HG02642 (cell line): ENCODE results near the gene SDHAF4.
"Not testable (repeated sequence)": the region's sequence is repeated elsewhere in the genome, so short reads cannot be mapped to it uniquely, and the experiment has no call there.

Experiments used
- ATAC-seq: cut with Tn5 transposase; IDR thresholded peaks from one replicate; pipeline ENCODE4 v1.9.1; 2021; ENCODE audit warnings: mild to moderate bottlenecking; ENCODE audit not compliant: unreplicated experiment, poor library complexity

SDHAF4 gene

DNA sequence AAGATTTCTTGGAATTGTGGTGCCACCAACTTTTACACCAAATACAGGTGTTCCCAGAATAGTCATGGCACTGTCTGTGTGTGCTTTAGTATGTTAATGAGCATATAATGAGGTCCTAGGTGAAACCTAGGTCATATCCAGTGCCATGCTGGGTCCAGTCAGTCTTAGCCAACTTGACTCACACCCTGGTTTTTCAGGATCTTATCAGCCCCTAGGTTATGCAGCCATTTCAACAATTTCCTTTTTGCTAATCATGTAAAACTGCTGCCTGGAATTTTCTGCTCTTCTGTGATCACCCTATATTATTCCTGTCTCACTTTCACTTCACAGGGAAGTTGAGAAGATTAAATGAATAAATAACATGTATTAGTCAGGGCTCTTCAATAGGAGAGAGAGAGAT, 23.7 kb downstream of the SDHAF4 start:
- no peak for ATAC-seq

DNA sequence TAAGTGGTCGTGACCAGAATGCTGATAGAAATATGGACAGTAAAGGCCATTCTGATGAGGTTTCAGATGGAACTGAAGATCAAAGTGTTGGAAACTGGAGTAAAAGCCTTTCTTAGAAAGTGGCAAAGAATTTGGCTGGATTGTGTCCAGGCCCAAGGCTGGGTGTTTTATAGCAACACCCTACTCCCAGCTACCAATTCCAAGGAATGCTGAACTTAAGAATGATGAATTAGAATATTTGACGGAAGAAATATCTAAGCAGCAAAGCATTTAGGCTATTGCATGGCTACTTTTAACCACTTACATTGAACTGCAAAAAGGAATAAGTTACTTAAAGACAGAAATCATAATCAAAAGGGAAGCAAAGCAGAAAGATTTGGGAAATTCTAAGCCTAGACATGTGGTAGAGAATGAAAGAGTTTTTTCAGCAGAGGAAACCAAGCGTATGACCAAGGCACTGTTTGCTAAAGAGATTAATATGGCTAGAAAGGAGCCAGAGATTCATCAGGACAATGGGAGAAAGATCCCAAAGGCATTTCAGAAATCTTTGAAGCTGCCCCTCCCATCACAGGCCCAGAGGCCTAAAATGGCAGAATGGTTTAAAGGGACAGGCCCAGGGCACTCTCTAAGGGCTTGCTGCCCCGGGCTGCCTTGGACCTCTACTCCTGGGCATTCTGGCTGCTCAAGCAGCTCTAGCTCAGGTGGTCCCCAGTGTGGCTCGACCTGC, 25.8 kb downstream of the SDHAF4 start:
- ATAC-seq = no peak

DNA sequence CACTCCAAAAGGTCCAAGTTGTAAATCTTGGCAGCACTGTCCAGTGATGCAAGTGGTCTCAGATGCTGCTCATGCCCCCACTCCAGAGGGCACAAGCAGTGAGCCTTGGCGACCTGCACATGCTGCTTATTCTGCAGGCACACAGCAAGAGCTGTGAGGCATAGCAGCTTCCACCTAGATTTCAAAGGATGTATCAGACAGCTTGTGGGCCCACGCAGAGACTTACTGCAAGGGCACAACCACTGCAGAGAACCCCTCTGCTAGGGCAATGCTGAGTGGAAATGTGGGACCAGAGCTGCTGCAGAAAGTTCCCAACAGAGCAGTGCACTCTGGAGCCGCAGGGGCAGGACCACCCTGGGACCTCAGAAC, 26.4 kb downstream of the SDHAF4 start:
- ATAC-seq = no peak

DNA sequence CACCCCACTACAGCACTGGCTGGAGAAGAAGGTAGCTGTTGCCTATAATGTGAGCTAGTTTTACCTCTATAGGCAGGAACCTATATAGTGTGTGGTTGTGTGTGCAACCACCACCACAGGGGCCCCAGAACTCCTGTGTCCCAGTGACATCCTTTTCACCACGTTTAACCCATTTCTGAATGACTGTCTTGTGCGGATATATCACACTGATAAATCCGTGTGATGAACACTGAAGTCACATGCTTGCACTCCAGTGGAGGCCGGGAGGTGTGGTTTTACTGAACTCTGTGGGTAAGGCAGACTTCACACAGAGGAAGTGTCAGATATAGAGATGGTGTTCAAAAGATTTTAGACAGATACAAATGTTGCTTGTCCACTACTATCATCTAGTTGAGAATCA, 32.5 kb downstream of the SDHAF4 start:
- no peak for ATAC-seq

DNA sequence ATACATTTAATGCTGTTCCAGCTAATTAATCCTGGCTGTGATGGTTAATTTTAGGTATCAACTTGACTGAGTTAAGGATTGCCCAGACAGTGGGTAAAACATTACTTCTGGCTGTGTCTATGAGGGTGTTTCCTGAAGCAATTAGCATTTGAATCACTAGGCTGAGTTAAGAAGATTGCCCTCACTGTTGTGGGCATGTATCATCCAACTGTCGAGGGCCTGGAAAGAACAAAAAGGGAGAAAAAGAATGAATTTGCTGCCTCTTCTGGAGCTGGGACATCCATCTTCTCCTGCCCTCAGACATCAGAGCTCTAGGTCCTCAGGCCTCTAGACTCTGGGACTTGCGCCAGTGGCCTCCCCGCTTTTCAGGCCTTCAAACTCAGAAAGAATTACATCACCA, 34.3 kb downstream of the SDHAF4 start:
- no peak for ATAC-seq

DNA sequence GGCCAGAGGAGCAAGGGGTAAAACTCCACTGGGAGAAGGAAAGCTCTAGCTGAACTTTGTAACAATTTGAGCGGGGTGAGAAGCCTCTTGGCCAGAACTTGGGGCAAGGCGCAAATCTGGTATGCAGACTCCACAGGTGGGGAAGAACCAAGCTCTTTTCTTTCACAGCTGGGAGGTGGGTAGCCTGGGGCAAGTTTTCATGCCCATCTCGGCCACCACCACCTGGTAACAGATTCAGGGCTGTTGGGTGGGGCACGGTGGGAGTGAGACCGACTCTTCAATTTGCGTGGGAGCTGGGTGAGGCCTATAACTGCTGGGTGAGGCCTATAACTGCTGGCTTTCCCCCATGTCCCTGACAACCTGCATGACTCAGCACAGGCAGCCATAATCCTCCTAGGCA, 37.5 kb downstream of the SDHAF4 start:
- ATAC-seq = no peak

DNA sequence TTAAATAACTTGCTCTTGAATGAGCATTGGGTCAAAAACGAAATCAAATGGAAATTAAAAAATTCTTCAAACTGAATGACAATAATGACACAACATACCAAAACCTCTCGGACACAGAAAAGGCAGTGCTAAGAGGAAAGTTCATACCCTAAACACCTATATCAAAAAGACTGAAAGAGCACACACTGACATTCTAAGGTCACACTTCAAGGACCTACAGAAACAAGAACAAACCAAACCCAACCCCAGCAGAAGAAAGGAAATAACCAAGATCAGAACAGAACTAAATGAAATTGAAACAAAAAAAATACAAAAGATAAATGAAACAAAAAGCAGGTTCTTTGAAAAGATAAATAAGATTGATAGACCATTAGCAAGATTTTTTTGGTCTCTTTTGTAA, 40.6 kb downstream of the SDHAF4 start:
- ATAC-seq = not testable (repeated sequence)

DNA sequence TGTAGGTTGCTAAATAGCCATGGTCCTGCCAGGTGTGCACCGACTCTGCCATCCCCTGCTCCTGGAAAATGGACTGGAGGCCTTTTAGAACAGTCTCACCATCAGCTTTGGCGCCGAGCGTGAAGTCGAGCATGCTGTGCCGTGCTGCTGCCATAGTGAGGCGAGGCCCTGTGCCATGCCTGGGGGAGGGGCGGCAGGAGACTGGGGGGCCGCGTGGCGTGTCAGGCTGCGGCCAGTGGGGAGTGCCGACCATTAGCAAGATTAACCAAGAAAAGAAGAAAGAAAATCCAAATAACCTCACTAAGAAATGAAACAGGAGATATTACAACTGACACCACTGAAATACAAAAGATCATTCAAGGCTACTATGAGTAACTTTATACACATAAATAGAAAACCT, 42.5 kb downstream of the SDHAF4 start:
- ATAC-seq = not testable (repeated sequence)

DNA sequence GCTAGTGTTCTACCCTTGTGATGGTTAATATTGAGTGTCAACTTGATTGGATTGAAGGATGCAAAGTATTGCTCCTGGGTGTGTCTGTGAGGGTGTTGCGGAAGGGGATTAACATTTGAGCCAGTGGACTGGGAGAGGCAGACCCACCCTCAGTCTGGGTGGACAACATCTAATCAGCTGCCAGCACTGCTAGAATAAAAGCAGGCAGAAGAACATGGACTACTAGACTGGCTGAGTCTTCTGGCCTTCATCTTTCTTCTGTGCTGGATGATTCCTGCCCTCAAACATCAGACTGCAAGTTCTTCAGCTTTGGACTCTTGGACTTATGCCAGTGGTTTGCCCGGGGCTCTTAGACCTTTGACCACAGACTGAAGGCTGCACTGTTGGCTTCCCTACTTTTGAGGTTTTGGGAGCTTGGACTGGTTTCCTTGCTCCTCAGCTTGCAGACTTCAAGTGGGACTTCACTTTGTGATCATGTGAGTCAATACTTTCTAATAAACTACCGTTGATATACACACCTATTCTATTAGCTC, 50.1 kb downstream of the SDHAF4 start:
- no peak for ATAC-seq

DNA sequence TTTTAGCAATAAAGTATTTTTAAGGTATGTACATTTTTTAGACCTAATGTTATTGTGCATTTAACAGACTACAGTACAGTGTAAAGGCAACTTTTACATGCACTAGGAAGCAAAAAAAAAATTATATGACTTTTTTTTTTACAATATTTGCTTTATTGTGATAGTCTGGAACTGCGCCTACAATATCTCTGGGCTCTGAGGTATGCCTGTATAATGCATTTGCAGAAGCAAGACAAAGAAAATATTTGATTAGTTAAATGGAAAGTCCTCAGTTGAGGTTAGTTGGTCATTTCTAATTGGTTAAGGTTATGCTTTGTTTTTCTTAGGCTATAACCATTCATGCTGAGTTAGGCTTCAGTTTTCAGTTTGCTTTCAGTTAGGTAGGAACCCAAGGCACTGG, 54.0 kb downstream of the SDHAF4 start:
- ATAC-seq = no peak

DNA sequence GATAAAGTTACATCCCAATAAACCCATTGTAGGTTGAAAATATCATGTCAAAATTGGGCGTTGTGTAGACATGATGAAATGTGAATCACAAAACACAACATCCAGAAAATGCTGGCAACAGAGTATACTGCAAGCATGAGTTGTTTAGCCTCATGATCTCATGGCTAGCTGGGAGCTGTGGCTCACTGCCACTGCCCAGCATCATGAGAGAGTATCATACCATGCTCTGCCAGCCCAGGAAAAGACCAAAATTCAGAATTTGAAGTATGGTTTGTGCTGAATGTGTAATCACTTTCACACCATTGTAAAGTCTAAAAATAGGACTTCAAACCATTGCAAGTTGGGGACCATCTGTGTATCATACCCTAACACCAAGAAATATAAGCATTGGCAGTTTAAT, 55.7 kb downstream of the SDHAF4 start:
- ATAC-seq = no peak

DNA sequence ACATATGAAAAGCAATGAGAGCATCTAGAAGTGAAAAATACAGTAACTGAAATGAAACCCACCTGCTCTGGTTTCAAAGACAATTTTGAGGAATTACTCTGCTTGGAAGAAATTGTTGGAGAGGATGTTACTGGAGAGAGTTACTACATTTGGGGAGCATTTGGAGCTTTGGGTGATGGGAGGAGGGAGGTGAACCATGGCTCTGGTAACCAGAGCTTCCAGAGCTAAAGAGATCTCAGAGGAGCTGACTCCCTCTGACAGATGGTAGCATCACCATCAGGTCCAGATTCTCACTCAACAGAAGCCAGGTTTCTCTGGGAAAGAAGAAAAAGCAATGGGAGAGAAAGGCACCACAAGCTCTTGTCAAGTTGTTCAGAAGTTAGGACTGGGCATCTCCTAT, 58.7 kb downstream of the SDHAF4 start:
- no peak for ATAC-seq

DNA sequence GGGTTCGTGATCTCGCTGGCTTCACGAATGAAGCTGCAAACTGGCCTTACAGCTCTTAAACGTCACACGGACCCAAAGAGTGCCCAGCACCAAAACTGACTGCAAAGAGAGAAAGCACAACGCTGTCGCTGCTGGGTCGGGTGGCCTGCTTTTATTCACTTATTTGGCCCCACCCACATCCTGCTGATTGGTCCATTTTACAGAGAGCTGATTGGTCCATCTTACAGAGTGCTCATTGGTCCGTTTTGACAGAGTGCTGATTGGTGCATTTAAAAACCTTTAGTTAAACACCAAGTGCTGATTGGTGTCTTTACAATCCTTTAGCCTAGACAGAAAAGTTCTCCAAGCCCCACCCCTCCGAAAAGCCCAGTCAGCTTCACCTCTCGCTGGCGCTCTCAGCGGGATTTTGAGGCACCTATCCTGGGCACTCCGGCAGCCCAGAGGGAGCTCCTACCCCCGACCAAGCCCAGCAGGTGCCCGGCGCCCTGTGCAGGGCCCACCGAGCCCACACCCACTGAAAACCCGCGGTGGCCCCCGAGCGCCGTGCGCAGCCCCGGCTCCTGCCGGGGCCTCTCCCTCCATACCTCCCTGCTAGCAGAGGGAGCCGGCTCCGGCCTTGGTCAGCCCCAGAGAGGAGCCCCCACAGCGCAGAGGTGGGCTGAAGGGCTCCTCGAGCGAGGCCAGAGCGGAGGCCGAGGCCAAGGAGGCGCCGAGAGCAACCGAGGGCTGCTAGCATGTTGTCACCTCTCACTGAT, 60.9 kb downstream of the SDHAF4 start:
- ATAC-seq = no peak

DNA sequence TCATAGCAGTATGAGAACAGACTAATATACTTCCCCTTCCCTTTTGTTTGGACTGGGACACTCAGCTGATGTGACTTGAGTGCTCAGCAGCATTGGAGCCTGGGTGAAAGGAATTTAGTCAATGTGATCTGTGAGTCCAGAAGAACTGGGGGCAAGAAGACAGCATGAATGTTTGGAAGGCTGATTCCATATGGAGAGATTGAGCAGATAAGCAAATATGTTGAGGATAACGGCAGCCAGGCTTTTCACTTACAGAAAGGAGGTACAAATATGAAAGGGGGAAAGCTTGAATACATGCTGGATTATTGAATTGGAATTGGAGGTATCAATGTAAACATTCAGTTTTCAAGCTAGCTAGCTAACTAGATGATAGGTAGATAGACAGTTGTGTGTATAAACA, 63.2 kb downstream of the SDHAF4 start:
- no peak for ATAC-seq

DNA sequence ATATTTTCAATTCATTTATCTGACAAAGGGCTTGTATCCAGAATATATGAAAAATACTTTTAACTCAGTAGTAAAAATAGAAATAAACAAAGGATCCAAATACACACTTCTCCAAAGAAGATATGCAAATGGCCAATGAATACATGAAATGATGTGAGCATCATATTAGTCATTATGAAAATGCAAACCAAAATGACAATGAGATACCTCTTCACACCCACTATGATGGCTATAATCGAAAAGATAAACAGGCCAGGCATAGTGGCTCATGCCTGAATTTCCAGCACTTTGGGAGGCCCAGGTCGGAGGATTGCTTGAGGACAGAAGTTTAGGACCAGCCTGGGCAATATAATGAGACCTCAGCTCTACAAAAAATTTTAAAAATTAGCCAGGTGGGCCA, 67.1 kb downstream of the SDHAF4 start:
- ATAC-seq = no peak

DNA sequence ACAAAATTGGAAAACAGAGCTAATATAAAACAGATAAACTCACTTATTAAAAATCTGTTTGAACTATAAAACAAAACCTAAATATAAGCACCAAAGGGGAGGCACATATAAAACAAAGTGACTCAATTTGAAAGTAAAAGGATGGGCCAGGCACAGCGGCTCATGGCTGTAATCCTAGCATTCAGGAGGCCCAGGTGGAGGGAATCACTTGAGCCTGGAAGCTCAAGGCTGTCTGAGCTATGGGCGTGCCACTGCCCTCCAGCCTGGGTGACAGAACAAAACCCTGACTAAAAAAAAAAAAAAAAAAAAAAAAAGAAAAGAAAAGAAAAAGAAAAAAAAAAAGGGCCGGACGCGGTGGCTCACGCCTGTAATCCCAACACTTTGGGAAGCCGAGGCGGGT, 69.9 kb downstream of the SDHAF4 start:
- ATAC-seq = no peak

DNA sequence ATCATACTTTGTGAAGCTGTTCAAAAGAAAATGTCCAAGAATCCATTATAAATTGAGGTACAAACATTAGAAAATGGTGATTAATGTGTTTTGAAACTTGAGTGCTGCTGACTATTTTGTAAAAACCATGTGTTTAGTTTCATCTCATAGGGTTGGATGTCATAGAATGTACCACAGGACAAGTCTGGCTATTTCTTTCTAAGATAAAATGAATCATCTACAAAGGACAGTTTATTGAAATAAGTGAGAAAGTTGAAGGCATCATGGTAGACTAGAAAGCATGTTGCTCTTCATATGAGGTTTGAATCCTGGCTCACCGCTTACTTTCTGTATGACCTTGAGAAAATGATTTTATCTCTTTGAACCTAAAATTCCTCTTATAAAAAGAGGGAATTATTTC, 71.7 kb downstream of the SDHAF4 start:
- ATAC-seq = no peak
